Measurements from ENCODE around the gene KCMF1. TPM values are rescaled to one million over a fixed set of nuclear protein-coding genes. Genes with fewer than 3 reads are reported as not detected.

The KCMF1 gene
- total and polyA plus RNA-seq, 2 of the 13 experiments (the other 11 are each of a cell fraction or from before 2014, with no cell fraction given): 62.1 to 116 TPM

DNA sequence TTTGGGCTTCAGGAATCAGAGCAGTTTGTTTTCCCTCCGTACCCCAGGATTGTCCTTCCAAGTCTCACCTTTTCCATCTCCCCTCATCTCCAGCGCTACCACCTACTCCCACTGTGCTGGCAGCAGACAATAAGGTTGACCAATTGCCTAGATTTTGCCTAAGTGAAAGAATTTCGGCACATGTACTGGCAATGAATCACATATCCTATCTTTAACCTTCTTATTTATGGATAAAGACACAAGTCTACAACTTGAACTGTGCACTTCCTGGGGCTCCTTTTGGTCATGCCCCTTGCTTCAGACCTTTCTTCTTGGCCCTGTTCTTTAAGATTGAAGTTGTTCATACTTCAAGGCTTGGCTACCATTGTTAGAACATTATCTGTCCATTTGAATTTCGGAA, 71.4 kb downstream of the KCMF1 start (continued):
- TF ChIP-seq TCF12 (IDR thresholded peaks at IDR 0.05) (no peak), TCF12 (CRISPR knock-in tag; IDR thresholded peaks at IDR 0.05) (no peak), LCORL (IDR thresholded peaks at IDR 0.05) (no peak), LCORL (CRISPR knock-in tag; IDR thresholded peaks at IDR 0.05) (no peak)
- TF ChIP-seq, protein P1, sequence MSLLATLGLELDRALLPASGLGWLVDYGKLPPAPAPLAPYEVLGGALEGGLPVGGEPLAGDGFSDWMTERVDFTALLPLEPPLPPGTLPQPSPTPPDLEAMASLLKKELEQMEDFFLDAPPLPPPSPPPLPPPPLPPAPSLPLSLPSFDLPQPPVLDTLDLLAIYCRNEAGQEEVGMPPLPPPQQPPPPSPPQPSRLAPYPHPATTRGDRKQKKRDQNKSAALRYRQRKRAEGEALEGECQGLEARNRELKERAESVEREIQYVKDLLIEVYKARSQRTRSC (CRISPR knock-in tag; IDR thresholded peaks at IDR 0.05; ENCODE audit: low read depth): no peak

DNA sequence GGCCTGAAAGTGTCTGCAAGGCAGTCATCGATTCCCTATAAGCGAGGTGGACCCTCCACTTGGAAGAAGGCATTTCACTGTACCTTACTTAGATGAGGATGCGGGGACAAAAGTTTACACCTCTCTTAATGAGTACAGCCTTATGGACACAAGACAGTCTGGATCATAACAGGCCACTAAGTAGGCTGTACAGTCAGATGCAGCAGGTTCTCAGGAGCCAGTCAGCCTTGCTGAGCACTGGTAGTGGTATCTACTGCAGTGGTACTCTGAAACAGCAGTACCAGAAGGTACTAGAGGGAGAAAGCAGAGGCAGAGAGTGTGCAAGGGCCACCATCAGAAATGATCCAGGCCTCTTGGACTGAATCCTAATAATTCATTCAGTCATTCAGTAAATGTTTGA, 77.6 kb downstream of the KCMF1 start:
- no peak overlapping the region for H3K4me2 ChIP-seq (ENCODE audit: low read depth, low read length)
- ChIA-PET POLR2A (no interaction called here), CTCF (ENCODE audit: low intra/inter-chr PET ratio, low total read pairs) (no interaction called here)
- no peak overlapping the region for H2AFZ ChIP-seq (ENCODE audit: low read length)
- ATAC-seq (peak; percentile 58), DNase-seq (ENCODE audit: low spot score) (no peak), FAIRE-seq (no peak)
- no peak for TF ChIP-seq FOXP1 (IDR thresholded peaks at IDR 0.05)
- TF ChIP-seq FOXP1 (CRISPR knock-in tag; IDR thresholded peaks at IDR 0.05): no peak
- peak; percentile 73 for TF ChIP-seq RBM22 (optimal IDR thresholded peaks at IDR 0.05; ENCODE audit: low read length)
- no peak for TF ChIP-seq ZNF878 (CRISPR knock-in tag; IDR thresholded peaks at IDR 0.05)
- no peaks in the 10 kb centered on the region for H4K20me1 ChIP-seq (ENCODE audit: insufficient read depth, low read length)
- no peaks in the 10 kb centered on the region for H3K27me3 ChIP-seq (ENCODE audit: control insufficient read depth in 1 of 2, insufficient read depth in 2 of 2, low read length in 2 of 2)
- H3K9me3 ChIP-seq (ENCODE audit: low read length): no peaks in the 10 kb centered on the region
- intact Hi-C loops (cut with micrococcal nuclease; ENCODE audit: unreplicated experiment): no loop called here
- no peak overlapping the region for H3K4me3 ChIP-seq (replicated peaks in 1 of 3; ENCODE audit: insufficient read depth in 1 of 3, low read depth in 2 of 3, low read length in 3 of 3)
- H3K36me3 ChIP-seq (replicated peaks in 1 of 2; ENCODE audit: control insufficient read depth in 1 of 2, insufficient read depth in 2 of 2, low read length in 2 of 2): peaks cover 28 to 72% of the 10 kb centered on the region in 2 experiments
- no TSS peak for BruUV-seq (replicated peaks)
- WGBS (ENCODE audit: low lambda C conversion rate): 97% methylated on average over 3 of the region's 3 CpGs
- no peak overlapping the region for H3K9ac ChIP-seq (ENCODE audit: insufficient read depth, low read depth, low read length)
- no peaks in the 10 kb centered on the region for H3K79me2 ChIP-seq (ENCODE audit: insufficient read depth, low read length)
- no peaks in the 10 kb centered on the region for H3K4me1 ChIP-seq (ENCODE audit: insufficient read depth, low read length)
- no peak overlapping the region for H3K27ac ChIP-seq (ENCODE audit: extremely low read length, insufficient read depth, low read length)
- in situ Hi-C loops (cut with HindIII; ENCODE audit: extremely low pct_ligation_motif_present, low pct_unique_long_range_greater_than_20kb): no loop called here

DNA sequence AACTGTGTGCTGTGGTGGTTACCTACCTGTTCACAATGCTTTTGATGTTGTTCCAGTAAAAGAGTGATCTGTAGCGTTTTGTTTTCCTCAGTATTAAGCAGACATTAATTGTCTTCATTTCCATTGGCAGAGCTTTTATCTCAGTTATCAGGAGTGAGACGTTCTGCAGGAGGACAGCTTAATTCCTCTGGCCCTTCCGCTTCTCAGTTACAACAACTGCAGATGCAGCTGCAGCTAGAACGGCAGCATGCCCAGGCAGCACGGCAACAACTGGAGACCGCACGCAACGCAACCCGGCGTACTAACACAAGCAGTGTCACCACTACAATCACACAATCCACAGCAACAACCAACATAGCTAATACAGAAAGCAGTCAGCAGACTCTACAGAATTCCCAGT, 78.3 kb downstream of the KCMF1 start:
- Histone ChIP-seq H3K4me3 (replicated peaks in 1 of 3; ENCODE audit: insufficient read depth in 1 of 3, low read depth in 2 of 3, low read length in 3 of 3) (no peak overlapping the region), H3K27ac (ENCODE audit: extremely low read length, insufficient read depth, low read length) (no peak overlapping the region), H2AFZ (ENCODE audit: low read length) (no peak overlapping the region), H3K9me3 (ENCODE audit: low read length) (no peaks in the 10 kb centered on the region), H4K20me1 (ENCODE audit: insufficient read depth, low read length) (no peaks in the 10 kb centered on the region), H3K79me2 (ENCODE audit: insufficient read depth, low read length) (no peaks in the 10 kb centered on the region), H3K4me2 (ENCODE audit: low read depth, low read length) (no peak overlapping the region), H3K36me3 (replicated peaks in 1 of 2; ENCODE audit: control insufficient read depth in 1 of 2, insufficient read depth in 2 of 2, low read length in 2 of 2) (peaks cover 29 to 70% of the 10 kb centered on the region in 2 experiments), H3K4me1 (ENCODE audit: insufficient read depth, low read length) (no peaks in the 10 kb centered on the region), H3K27me3 (ENCODE audit: control insufficient read depth in 1 of 2, insufficient read depth in 2 of 2, low read length in 2 of 2) (no peaks in the 10 kb centered on the region), H3K9ac (ENCODE audit: insufficient read depth, low read depth, low read length) (no peak overlapping the region)
- intact Hi-C loops (cut with micrococcal nuclease; ENCODE audit: unreplicated experiment): no loop called here
- CTCF ChIA-PET (ENCODE audit: low intra/inter-chr PET ratio, low total read pairs): no interaction called here
- no peak for TF ChIP-seq ZMYM2 (CRISPR knock-in tag; IDR thresholded peaks at IDR 0.05)
- TF ChIP-seq RBM22 (optimal IDR thresholded peaks at IDR 0.05; ENCODE audit: low read length): peak; percentile 56
- FAIRE-seq (no peak), DNase-seq (ENCODE audit: low spot score) (no peak), ATAC-seq (no peak)
- WGBS (ENCODE audit: low lambda C conversion rate): 93% methylated on average over 10 of the region's 10 CpGs
- POLR2A ChIA-PET: no interaction called here
- BruUV-seq (replicated peaks): no TSS peak
- in situ Hi-C loops (cut with HindIII; ENCODE audit: extremely low pct_ligation_motif_present, low pct_unique_long_range_greater_than_20kb): no loop called here
